ENCODE data around the gene SCG3.

- TF ChIP-seq EZH2 (IDR thresholded peaks at IDR 0.05; ENCODE audit: borderline replicate concordance, insufficient read depth, low read length, poor library complexity, severe bottlenecking), result no peak
- TF ChIP-seq MXI1 (conservative IDR thresholded peaks at IDR 0.05; ENCODE audit: poor library complexity, severe bottlenecking), result no peak
Measured at GRCh38 chr15:51714162-51714561, 32.9 kb downstream of the SCG3 start.

Data from neural cell (in vitro differentiated cells).